ENCODE data around the gene OR5AU1.
"Not testable (repeated sequence)": the region's sequence is repeated elsewhere in the genome, so short reads cannot be mapped to it uniquely, and the experiment has no call there.

OR5AU1 gene

DNA sequence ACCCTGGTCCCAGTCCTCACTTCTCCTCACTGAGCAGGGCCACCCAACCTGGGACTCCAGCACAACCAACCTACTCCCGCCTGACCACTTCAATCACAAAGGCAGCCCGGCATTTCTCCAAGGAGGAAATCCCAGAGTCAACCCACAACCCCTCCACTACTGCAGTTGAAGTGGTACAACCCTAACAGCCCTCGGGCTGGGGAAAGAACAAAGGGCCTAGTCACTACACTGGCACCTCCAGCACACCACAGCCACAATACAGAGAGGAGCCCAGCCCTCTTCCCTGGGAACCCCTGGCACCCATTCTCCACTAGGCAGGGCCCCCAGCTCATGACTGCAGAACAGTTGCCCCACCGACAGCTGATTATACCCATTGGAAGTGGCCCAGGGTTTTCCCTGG lies 13.7 kb upstream of the OR5AU1 start:
- no peak for DNase-seq

DNA sequence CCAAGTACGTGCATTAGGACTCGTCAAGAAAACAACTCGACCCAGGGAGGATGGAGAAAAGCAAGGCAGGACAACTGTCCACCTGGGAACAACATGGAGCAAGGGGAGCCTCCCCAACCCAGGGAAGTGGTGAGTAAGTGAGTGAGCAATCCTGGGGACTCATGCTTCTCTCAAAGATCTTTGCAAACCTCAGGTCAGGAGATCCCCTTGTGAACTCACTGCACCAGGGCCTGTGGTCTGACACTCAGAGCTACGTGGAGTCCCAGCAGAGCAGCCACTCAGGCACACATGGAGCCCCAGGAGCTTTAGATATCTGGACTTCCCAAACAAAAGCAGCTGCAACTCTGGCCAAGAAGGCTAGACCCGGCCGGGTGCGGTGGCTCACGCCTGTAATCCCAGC lies 12.2 kb upstream of the OR5AU1 start:
- DNase-seq: no peak

DNA sequence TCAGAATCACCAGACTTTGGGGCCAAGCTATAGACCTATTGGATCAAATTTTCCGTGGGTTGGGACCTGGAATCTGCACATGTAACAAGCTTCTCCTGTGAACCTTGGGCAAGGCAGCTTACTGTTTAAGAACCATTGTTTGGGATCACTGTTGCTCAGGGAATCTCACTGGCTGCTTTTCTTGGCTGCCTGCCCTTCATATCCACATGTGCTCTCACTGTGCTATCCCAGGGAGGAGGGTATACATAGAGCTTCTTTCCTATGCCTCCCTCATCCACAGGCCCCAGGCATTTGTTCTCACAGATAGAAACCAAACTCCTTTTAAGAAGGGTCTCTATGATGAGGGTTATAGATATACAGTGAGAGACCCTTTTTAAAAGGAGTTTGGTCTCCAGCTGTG lies 9.8 kb upstream of the OR5AU1 start:
- DNase-seq: not testable (repeated sequence)

DNA sequence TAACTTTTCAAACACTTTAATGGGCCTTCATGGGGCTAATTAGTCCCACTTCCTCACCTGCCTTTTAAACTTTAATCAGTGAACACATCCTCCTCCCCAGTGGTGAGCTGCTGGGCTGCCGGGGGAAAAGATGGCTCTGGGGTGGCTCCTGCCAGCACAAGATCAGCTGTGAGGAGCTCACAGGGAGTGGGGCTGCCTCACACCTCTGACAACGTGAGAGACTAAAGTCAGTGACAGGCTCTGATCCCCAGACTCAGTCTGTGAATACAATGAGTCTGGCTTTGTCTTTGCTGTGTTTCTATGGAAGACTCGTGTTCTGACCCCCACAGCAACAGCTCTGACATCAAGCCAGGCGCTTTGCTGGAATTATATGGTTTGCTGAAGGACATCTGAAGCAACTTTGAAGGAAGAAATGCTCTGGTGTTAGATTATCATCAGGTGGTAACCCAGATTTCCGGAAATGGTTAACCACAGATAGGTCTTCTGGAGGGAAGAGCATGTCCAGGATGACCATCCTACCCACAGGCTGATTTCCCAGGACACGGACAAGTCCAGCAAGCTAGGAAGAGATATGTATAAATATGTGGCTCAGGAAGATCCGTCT lies 9.2 kb upstream of the OR5AU1 start:
- not testable (repeated sequence) for DNase-seq

DNA sequence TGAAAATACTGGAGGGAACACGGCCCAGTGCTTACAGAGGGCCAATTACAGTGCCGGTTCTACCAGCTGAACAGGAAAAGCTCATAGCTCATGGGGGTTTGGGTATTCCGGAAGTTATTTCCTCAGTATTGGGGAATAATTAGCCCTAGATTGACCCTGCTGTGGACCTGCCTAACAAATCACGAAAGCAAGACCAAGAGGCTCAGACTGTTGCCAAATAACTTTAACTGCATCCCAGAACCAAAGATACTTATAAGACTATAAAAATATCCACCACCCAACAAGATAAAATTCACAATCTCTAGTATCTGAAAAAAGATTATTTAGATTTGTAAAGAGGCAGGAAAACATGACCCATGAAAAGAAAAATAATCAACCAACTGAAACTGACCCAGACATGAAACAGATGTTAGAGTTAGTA lies 8.0 kb upstream of the OR5AU1 start:
- no peak for DNase-seq

DNA sequence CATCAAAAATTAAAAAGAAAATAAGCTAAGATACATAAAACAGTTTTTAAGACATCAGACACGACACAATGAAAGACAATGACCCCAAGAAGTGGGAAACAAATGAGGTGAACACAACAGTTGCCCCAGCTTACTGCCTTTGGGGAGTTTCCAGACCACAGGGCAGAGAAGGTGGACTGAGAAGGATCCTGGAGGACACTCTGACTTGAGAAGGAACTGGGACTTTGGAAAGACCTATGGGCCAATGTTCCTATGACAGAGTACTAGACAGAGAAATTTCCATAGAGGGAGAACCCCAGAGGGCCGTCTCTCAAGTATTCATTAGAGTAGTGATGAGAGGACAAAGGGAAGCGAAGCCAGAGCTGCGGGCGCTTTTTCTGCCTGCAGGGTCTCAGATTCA lies 6.2 kb upstream of the OR5AU1 start:
- peak; percentile 3 for DNase-seq

DNA sequence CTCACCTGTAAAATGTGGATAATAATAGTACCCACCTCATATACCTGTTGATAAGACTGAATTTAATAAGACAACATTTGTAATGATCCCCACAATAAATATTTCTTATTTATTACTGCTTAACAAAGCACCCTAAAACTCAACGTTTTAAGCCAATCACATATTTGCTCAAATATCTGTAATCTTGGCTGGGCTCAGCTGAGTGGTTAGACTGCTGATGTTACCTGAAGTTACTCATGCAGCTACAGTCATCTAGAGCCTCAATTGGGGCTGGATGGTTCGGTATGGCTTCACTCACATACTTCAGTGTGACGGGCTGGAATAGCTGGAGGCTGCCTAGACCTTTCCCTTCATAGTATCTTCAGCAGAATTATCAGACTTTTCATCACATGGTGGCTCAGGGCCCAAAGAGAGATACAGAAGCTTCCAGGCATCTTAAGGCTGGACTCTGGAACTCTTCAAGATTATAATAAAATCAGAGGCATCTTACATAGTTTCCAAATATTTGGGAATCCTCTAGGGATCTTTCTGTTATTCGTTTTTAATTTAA lies 4.3 kb upstream of the OR5AU1 start:
- no peak for DNase-seq

DNA sequence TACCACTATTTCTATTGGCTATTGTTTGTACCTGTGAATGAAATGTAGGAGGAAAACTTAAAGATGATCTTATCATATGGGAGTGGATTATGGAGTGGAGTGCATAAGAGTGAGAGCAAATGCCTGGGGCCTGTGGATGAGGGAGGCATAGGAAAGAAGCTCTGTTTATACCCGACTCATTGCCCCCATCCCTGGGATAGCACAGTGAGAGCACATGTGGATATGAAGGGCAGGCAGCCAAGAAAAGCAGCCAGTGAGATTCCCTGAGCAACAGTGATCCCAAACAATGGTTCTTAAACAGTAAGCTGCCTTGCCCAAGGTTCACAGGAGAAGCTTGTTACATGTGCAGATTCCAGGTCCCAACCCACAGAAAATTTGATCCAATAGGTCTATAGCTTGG lies 2.3 kb upstream of the OR5AU1 start:
- DNase-seq: not testable (repeated sequence)

DNA sequence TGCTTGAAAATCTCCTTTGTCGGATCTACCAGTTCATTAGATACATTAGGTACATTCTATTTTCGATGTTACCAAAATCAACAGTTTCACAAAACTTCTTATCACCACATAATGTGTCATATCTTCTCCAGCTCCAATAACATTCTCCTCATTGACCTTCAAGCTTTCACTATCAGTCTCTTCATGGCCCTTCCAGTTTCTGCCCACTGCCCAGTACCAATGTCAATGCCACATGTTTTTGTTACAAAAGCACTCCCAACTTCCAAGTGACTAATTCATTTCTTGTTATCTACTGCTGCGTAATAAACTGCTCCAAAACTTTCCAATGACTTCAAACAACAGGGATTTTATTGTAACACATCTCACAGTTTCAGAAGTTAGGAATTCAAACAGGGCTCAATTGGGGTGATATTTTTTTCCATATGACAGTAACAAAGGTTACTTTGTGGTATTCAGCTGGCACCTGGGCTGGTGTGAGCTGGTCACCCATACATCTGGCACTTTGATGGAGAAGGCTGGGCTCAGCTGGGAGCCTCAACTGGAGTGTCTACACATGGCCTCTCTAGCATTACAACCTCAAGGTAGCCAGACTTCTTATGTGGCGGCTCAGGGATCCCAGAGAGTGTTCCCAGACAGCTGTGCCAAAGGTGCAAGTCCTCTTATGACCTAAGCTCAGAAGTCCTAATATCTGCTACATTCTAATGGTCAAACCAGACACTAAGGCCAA lies 6.1 kb downstream of the OR5AU1 start:
- no peak for DNase-seq

DNA sequence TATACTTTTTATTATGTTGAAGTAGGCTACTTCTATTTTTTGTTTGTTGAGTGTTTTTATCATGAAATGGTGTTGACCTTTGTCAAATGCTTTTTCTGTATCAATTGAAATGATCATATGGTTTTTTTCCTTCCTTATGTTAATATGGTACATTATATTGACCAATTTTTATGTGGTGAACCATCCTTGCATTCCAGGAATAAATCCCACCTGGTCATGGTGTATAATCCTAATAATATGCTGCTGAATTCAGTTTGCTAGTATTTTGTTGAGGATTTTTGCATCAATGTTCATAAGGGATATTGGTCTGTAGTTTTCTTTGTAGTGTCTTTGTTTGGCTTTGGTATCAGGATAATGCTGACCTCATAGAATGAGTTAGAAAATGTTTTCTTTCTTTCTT lies 10.4 kb downstream of the OR5AU1 start:
- no peak for DNase-seq

DNA sequence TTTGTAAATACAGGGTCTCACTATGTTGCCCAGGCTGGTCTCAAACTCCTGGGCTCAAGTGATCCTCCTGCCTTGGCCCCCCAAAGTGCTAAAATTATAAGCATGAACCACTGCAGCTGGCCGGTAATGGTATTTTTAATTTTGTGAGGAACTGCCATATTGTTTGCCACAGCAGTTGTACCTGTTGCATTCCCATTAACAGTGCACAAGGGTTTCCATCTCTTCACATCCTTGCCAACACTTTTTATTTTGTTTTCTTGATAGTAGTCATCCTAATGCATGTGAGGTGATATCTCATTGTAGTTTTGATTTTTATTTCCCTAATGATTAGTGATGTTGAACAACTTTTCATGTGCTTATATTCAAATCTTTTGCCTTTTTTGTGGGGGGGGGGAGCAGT lies 13.5 kb downstream of the OR5AU1 start:
- DNase-seq: no peak

DNA sequence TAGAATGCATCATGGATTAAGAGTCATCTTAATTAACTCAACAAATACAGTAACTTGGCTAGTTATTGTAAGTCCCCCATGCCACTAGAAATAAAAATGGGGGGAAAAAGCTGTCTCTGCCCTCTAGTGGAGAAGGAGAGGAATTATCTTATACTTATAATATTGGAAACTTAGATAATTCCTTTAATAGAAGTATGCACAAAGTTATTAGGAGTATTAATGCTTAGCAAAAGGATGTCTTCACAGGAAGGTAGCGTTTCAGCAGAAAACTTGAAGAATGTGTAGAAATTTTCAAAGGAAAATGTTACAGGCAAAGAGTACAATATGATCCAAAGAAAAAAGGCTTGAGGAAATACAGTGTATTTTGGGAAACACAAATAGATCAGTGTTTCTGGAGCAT lies 19.8 kb downstream of the OR5AU1 start:
- peak; percentile 25 for DNase-seq

DNA sequence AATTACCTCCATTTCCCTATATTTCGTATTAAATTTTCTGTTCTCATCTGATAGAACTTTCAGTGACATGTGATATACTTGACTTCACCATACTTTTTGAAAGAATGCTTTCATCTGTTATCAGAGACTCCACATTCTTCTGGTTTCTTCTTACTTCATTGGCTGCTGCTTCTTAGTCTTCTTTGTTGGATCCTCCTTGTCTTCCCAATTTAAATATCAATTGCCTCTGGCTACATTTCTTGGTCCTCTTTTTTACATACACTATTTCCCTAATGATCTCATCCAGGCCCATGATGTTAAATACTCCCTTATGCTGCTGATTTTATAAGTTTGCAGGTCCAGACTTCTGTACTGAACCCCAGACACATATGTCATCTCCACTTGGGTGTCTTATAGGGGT lies 22.0 kb downstream of the OR5AU1 start:
- no peak for DNase-seq

DNA sequence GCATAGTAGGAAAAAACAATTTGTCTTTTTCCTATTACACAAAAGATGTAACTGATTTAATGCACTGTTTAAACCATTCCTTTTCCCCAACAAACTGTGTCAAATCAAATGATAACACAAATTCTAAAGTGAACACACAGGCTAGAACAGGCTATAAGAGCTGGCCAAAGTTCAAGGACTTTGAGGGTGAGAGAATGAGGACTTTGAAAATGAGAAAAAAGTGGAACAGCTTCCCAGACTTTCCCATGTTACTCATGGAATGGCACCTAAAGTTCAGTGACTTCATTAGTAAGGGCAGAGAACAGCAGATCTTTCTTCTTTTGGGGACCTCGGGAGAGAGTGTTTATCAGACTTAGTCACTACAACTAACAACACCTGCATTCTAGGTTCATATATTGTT lies 32.4 kb downstream of the OR5AU1 start:
- DNase-seq: no peak

DNA sequence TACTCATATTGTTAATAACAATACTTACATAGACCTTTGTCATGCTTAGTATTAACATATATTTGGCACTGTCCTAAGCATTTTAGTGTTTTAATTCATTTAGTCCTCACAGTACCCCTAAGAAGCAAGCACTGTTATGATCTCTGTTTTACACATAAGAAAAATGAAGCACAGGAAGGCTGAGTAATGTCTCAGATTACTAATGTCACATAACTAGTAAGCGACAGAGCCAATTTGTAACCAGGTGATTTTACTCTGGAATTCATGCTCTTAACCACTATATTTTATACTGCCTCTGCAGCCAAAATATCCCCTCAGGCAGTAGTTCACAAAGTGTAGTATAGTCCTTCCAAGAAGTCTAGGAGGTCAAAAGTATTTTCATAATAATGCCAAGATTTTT lies 34.7 kb downstream of the OR5AU1 start:
- no peak for DNase-seq

DNA sequence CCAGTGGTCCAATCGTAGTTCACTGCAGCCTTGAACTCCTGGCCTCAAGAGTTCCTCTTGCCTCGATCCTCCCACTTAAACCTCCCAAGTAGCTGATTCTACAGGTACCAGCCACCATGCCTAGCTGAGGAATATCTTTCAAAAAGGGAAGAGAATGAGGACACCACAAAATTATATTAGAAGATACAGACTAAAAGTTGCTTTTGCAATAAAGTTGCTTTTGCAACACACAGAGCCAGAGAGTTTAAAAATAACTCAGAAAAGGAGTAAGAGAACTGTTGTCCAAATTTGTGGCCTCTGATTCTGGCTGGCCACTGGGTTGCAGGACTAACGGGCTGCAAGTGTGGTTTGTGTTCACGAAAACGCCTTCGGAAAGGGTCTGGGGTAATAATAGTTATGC lies 35.2 kb downstream of the OR5AU1 start:
- no peak for DNase-seq

DNA sequence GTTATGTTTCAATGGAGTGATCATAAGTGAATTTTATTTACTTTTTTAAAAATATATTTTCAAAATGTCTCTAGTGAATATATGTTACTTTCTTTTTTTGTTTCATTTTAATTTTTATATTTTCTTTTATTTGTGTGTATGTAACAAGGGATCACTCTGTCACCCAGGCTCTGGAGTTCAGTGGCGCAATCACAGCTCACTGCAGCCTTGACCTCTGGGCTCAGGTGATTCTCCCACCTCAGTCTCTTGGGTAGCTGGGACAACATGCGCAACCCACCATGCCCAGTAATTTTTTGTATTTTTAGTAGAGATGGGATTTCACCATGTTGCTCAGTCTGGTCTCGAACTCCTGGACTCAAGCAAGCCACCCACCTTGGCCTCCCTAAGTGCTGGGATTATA lies 36.9 kb downstream of the OR5AU1 start:
- DNase-seq: no peak

DNA sequence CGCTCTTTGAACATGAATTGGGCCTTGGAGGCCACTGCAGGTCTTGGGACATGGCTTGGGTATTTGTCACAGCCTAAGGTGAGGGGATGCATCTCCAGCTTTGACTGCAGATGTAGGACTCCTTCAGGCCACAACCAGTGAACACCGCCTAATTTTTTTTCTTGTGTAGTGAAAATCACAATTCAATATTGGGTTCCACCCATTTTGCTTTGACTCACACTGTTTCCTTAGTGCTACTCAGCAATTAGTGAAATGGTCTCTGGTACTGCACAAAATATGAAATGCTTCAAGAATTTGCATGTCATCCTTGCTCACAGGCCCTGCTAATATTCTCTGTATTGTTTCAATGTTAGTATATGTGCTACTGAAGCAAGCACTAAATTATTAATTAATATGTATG lies 42.5 kb downstream of the OR5AU1 start:
- no peak for DNase-seq

DNA sequence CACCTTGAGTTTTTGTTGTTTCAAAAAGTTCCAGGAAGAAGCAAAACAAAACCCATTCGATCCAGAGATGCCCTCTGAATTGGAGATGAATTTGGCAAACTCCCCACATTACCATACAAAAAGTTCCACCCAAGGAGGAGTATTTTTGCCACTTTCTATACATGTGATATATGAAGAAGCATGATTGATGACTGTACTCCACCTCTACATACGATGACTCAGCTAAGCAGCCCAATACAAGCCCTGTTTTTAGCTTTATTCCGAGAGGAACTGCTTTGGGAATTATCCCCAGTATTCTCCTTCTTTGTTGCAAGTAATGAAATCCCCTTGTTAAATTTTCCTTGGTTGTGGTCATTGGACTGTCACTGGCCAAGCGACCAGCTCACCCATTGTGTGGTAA lies 43.6 kb downstream of the OR5AU1 start:
- no peak for DNase-seq

DNA sequence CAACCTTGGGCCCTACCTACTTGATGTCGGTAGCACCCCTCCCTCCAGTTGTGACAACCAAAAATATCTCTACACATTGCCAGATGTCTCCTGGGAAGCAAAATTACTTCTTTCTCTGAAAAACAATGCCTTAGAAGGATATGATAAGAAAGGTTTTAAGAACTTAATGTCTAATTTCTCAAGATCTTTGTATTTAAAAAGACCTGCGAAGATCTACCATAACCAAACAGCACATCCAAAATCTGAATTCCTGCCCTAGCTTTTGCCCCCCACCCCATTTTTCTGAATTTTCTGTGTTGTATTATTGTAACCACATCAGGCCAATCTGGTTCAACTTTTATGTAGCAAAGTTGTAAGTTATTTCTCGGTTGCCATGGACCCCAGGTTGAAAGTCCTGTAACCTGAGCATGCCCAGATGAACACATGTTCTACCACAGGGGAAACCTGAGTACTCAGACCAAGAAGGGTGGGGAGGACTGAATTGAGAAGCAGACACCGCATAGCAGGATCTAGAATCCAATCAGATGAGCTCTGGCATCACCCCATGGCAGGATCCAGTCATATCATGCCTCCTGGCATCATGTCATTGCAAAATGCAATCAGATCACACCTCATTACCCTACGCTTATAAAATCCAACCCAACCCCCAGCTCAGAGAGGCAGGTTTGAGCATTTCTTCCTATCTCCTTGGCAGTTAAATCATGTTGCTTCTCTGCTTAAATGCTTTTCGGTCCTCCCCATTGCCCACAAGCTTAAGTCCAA lies 46.3 kb downstream of the OR5AU1 start:
- no peak for DNase-seq

DNA sequence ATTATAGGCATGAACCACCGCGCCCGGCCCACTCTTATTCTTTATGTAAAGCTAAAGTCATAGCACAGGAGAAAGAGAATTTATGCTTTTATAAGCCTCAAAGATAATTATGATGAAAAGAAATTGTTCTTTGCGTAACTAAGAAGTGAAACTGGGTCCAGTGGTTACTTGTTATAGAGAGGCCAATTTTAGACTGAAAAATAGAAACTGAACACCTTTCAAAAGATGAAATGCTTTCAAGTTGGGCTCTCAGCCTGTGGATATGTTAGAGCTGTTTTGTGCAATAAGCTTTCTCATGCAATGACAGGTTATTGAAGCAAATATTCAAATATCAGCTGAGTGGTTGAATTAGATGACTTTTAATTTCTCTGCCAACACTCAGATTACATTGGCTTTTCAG lies 47.1 kb downstream of the OR5AU1 start:
- no peak for DNase-seq

DNA sequence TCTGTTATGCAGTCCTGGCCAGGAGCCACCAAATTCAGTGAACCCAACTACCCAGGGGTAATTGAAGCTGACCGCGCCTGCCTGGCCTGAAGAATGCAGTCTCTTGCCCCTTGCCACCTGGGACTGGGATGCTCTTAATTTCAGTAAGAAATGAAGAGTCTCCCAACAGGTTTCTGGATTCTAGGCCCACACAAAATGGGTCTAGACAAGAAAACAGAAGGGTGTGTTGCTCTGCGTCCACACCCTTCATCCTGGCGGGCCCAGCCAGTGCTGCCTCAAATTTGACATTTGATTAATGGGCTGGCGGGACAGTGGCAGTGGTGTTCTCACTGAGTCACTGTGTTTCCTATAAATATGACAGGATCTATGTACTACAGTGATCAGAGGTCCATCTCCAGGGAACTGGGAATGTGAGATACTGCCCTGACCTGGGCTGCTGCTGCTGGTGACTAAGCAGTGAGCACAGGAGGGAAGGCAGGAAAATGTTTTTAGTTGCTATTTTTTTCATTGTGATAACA lies 48.5 kb downstream of the OR5AU1 start:
- no peak for DNase-seq

DNA sequence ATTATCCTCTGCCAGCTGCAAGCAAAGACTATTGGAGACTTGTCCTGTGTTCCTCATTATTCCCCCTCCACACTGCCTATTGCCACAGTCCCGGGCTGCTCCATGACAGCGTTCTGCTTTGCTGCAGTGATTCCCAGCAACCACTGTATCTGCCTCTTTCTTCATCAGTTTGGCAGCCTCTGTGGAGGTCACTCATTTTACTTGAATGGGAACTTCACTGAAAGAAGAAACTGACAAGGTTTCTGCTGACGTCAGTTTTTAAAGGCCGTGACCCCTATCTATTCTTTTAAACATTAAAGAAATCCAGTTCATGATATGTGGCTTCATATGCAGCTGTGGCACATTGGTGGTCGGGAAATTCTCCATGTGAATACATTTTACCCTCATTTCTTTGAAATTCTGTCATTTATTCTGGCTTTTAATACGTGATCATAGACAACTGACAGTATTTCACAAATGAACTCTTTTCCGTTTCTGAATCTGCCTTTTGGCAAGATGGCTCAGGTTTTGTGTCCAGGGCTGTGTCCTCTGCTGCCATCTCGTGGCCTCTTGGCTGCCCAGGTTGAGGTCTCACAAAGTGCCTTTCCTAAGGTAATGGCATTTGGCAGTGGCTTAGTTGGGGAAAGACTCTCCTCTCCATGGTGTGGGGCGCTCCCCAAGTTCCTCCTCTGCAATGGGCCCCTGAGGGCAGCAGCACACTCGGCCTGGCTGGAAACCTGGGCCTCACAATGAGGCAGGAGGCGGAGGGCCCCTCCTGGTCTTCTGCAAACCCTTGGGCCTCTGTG lies 49.2 kb downstream of the OR5AU1 start:
- peak; percentile 77 for DNase-seq
